Activated CD4-positive, alpha-beta T cell treated with anti-CD3 and anti-CD28 coated beads, Interleukin-2, amount 50 U/mL, for 16 hours (primary cell): ENCODE results near the gene NAT9.
A peak's percentile ranks its signal among the peaks of the same experiment; 100 is the strongest.

ENCODE experiments used
- DNase-seq: peaks from one replicate; pipeline ENCODE4 v3.0.0-alpha.2; 2020

The NAT9 gene

DNA sequence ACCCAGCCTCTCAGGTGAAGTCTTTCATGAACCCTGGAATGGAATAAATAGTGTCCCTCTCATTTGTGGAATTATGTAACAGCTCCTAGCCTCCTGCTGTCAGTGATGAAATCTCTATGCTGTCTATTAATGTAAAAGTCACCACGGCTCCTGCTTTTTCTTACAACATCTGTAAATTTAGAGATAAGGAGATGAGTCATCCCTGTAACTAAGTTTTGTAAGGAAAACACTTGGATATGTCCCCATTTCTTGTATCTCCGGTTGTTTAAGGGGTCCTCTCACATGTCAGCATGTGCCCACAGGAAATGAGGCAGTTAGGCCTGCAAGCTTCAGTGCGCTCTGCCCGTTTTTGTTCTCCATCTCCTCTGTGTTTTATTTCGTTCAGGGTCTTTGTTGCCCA is 2.8 kb upstream of the NAT9 start:
- no peak for DNase-seq

GRCh38 chr17:74777901-74778515 is 1.9 kb upstream of the NAT9 start:
- DNase-seq = no peak

- no peak for DNase-seq
These were observed 845 bp upstream of the NAT9 start for GRCh38 chr17:74776990-74777389.

GRCh38 chr17:74775409-74776043 is 619 bp downstream of the NAT9 start:
- no peak for DNase-seq

- no peak for DNase-seq
These were observed 2.3 kb downstream of the NAT9 start for GRCh38 chr17:74773871-74774286.

DNA sequence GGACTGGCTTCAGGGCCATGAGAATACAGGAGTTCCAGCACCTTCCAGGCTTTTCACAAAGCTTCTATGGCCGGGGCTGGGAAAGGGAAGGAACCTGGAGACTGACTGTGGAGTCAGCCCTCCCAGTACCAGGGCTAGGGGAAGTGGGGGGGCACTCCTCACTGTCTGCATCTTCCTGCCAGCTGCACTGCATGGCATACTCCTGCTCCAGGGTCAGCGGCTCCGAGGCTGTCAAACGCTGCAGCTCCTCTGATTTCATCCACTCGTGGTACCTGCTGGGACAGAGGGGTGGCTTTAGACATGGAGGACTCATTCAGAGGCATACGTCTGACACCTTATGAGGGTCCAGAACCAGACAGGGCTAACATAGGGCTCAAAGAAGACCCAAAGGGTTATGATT is 2.7 kb downstream of the NAT9 start:
- no peak for DNase-seq

DNA sequence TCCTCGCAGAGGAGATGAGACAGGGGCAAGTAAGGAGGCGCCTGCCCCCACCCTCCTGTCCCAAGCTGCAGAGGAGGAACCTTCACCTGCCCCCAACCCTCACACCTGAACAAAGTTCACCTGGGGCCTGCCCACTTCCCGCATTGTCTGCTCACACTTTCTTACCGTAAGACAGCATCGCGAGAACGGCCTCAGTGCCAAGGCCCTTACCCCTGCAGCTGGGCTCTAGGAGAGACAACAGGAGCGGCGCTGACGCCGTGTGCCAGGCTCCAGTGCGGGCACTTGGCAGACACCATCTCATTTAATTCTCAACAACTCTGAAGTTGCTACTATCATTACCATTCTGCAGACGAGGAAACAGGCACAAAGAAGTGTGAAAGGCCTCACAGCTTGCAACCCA is 4.1 kb downstream of the NAT9 start:
- no peak for DNase-seq

GRCh38 chr17:74771319-74771914 is 4.7 kb downstream of the NAT9 start:
- no peak for DNase-seq

DNA sequence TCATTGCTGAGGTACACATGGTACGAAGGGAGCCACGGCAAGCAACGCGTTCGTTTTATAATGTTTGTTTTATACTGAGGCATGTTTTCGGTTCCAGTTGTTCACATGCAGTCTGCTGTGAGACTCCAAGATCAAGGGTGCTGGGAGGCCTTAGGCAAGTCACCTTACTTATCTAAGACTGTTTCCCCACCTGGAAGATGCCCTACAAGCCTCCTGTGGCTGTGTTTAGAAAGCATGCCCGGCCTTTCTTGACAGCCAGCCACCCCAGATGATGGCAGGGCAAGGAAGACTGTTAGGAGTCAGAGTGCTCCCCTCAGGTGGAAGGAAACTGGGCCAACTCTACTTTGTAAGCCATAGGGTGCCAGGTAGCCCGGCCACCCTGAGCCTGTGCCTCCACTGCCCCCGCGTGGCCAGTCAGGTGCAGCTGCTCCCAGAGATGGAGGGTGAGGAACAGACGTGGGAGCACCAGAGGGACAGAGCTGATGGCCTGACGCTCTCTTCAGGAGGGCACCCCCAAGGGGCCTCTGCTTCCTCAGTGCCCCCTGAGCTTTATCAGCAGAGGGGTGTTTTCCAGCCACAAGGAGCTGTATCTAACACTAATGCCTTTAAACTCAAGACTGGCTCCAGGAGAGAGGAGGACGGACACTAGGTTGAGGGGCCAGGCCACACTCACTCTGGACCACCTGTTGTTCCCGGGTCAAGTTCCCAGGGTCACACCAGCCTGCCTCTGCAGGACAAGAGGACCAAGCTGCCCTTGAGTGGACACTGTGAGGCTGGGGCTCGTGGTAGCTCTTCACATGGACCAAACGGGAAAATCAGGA is 5.4 kb downstream of the NAT9 start:
- DNase-seq = peak; percentile 69

DNA sequence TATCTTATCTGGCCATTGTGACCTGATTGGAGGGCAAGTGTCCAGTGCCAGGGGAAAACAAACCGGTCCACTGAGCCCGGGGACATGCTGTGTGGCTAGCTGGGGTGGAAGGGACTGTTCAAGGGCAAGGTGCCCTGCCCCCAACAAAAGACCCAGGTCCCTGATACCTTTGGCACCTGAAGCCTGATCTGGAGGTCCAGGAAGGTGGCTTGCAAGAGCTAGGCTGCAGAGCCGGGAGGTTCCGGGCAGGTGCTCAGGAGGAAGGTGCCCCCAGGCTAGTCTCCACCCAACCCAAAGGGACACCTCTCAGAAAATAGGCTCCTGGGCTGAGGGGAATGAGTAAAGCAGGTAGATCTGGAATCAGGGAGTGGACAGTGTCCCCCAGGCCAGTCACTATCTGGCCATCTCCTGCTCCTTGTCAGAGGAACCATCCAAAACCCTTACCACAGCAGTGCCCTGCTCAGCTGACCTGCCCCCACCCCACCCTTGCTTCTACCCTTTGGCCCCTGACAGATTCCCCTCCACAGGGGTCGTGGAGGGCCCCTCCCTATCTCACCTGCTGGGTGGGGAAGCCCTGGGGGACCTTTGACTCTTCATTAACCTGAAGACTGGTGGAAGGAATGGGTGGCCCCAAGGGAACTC is 6.2 kb downstream of the NAT9 start:
- DNase-seq = no peak

GRCh38 chr17:74769266-74769855 is 6.8 kb downstream of the NAT9 start:
- DNase-seq = no peak

DNA sequence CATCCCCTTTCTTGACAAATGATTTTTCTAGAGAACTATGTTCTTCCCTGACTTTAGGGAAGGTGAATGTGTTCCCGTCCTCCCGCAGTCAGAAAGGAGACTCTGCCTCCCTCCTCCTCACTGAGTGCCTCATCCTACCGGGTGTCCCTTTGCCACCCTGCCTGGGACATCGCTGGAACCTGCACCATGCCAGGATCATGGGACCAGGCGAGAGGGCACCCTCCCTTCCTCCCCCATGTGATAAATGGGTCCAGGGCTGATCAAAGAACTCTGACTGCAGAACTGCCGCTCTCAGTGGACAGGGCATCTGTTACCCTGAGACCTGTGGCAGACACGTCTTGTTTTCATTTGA is 7.4 kb downstream of the NAT9 start:
- no peak for DNase-seq

GRCh38 chr17:74768069-74768762 is 7.9 kb downstream of the NAT9 start:
- DNase-seq = no peak

GRCh38 chr17:74767111-74767516 is 9.0 kb downstream of the NAT9 start:
- DNase-seq = no peak

- no peak for DNase-seq
These were observed 9.7 kb downstream of the NAT9 start for GRCh38 chr17:74766413-74766812.

- DNase-seq = no peak
These were observed 11.3 kb downstream of the NAT9 start for GRCh38 chr17:74764751-74765286.

DNA sequence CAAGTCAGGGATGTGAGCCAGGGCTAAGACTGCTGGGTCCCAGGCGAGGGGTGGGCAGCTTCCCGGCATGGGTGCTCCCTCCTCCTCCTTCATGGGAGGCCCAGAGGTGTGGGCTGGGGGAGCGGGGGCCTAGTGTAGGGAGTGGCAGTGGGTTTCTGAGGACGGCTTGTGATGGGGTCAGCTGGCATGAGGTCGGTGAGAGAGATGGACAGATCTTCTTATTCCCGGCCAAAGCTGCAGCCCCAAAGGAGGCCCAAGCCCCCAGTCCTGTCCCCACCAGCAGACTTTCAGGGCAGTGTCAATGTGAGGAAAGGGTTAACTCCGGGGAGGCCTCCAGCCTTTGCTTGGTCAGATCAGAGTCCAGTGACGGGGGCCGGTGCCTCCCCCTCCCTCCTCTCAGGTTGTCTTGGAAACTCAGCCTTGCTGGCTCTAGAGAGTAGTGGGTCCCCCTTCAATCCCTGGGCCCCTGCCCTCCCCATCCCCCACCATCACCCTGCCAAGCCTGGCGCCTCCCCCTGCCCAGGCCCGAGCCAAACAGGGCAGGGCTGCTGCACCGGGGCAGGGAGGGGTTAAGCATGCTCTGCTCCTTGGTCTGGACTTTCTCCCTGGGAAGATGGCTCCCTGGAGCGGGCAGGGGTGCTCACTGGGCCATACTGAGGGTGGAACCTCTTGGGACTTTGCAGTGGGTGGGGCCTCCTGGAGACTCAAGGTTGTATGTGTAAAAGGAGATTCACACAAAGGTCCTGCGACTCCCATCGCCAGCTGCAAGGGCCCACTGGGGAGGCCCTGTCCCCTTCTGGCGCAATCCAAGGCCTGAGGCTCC is 12.4 kb downstream of the NAT9 start:
- DNase-seq = no peak

- no peak for DNase-seq
These were observed 14.2 kb downstream of the NAT9 start for GRCh38 chr17:74761931-74762330.

DNA sequence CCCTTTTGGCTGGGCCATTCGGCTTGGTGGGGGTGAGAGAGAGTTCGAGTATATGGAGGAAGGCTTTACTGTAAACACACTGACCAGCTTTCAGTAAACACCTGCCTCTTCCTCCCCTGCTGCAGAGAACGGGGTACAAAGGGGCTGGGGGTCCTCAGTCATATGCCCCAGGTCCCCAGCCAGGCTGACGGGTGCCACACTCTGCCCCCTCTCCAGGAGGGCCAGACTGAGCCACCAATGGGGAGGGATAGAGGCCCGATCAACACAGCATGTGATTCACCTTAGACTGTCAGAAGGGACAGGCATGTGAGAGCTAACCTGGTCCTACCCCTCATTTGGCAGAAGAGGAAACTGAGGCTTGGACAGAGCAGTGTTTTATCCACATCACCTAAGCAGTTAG is 14.7 kb downstream of the NAT9 start:
- DNase-seq = no peak

GRCh38 chr17:74760404-74761105 is 15.6 kb downstream of the NAT9 start:
- DNase-seq = no peak
